HG02588 (cell line): ENCODE results near the gene ERH.
"Not testable (repeated sequence)": the region's sequence is repeated elsewhere in the genome, so short reads cannot be mapped to it uniquely, and the experiment has no call there.

ENCODE experiments used
- ATAC-seq: cut with Tn5 transposase; IDR thresholded peaks from one replicate; pipeline ENCODE4 v1.9.1; 2021; ENCODE audit warnings: mild to moderate bottlenecking, moderate library complexity; ENCODE audit not compliant: unreplicated experiment

Gene ERH

DNA sequence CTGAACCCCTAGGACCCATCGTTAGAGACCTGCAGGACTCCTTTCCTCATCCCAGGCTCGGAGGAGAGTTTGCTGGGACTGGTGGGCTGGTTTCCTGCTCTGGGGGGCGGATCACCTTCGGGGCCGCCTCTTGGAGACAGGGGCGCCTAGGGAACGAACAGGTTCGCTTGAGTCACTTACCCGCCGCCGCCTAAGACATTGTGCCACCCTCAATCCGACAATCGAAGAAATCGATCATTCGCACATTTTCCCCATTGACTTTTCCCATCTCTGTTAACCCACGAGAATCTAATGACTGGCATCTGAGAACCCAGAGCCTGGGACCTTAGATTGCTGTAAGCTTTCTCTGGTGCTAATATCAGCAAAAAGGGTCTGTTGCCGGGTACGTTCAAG lies 715 bp upstream of the ERH start:
- peak; percentile 17 for ATAC-seq

DNA sequence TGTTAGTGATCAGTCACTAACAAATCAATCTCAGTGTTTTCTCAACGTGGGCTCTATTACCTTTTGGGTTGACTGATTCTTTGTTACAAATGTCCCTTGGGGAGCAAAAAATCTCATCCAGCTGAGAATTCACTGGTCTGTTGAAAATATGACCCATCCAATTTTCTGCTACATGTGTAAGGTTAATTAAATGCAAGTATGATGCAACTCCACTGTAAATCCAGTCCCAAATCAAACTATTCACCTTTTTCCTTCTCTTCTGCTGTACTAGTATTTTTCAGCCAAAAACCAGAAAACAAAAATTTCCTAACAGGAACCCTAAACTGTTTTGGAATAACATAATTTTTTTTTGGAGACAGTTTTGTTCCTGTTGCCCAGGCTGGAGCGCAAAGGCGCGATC lies 2.2 kb downstream of the ERH start:
- ATAC-seq: no peak

DNA sequence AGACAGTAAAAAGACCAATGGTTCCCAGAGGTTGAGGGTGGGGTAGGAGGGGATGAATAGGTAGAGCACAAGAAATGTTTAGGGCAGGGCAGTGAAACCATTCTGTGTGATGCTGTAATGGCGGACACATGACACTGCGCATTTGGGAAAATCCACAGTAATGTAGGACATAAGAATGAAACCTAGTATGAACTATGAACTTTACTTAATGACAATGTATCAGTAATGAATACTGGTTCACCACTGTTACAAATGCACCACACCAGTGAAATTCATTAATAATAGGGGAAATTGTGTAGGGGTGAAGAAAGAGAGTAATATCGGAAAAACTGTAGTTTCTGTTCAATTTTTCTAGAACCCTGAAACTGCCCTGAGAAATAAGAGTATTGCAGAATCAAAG lies 5.6 kb downstream of the ERH start:
- no peak for ATAC-seq

DNA sequence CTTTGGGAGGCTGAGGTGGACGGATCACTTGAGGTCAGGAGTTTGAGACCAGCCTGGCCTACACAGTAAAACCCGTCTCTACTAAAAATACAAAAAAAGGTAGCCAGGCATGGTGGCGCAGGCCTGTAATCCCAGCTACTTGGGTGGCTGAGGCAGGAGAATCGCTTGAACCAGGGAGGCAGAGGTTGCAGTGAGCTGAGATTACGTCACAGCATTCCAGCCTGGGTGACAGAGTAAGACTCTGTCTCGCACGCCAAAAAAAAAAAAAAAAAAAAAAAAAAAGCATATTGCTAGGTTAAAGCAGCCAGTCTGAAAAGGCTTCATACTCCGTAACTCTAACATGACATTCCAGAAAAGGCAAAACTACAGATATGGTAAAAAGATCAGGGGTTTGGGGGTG lies 6.7 kb downstream of the ERH start:
- ATAC-seq: not testable (repeated sequence)

DNA sequence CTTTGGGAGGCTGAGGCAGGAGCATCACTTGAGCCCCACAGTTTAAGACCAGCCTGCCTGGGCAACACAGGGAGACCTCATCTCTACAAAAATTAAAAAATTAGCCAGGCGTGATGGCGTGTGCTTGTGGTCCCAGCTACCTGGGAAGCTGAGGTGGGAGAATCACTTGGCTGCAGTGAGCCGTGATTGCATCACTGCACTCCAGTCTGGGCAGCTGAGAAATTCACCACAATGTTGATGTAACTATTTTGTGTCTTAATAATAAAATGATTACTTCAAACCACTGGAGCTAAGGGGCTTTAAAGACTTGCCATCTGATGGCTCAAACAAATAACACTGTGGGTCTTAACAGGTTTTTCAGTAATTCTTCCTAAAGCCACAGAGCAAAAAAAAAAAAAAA lies 10.8 kb downstream of the ERH start:
- ATAC-seq: no peak

DNA sequence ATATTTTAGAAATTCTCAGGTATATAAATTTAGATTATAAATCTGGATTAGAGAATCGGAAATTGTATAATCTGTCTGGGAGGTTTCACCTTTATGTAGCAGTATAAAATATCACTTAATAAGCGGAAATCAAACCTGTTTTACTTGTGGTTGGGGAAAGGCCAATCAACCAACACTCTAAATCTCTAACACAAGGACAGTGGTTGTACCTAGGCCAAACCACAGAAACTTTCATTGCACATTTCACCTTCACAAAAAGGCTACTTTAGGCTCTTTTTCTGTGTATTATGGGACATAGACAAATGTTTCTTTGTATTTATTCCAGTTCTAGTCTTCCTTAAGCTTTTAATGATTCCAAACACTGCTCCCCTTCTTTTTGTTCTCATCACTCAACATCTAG lies 19.8 kb downstream of the ERH start:
- no peak for ATAC-seq

DNA sequence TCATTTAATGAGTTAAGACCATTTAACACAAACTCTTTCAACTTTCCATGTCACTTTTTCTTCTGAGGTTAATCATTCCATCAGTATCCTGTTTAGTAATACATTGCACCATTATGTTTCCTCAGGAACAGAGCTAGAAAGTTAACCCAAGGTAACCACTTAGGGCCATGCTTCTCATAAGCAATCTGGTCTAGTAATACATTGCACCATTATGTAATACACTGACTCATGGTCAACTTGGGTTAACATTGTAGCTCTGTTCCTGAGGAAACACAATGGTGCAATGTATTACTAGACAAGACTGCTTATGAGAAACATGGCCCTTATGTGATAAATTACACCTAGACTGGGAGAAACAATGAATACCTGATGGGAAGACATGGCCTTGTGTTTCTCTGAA lies 21.7 kb downstream of the ERH start:
- ATAC-seq: no peak

DNA sequence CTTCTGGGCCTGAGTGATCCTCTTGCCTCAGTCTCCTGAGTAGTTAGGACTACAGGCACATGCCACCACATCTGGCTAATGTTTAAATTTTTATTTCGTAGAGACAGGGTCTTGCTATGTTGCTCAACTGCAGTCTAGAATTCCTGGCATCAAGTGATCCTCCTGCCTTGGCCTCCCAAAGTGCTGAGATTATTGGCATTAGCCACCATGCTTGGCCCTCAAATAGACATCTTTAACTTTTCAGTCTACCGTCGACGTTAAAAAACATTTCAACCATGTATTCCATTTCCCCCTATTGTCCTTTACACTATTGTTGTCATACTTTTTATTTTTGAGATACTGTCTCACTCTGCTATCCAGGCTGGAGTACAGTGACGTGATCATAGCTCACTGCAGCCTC lies 22.4 kb downstream of the ERH start:
- no peak for ATAC-seq

DNA sequence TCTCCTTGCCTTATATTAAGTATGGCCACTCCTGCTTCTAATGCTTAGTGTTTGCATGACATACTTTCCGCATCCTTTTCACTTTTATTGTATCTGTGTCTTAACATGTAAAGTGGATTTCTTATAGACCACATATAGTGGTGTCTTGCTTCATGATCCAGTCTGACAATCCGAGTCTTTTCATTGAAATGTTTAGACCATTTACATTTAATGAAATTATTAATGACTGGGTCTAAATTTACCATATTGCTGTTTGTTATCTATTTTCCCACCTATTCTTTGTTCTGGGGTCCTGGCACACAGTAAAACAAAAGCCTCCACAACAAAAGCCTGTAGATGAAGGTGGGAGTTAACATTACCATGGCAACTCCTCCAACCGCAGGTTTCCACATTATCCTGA lies 22.9 kb downstream of the ERH start:
- no peak for ATAC-seq

DNA sequence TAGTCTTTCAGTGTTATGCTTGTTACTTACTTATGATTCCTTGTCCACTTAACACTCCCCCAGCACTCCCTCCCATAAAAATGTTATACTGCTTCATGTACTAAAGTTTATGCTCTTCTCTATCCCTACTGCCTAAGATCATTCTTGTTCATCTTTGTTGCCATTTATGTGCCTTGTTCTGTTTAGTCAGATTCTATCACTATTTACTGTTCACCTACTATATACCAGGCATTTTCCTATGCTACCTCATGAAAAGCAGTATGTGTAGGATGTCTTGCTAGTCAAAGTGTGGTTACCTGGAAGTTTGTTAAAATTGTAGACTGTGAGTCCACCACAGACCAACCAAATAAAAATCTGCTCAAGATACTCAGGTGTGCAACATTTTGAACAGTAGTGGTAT lies 23.9 kb downstream of the ERH start:
- no peak for ATAC-seq

DNA sequence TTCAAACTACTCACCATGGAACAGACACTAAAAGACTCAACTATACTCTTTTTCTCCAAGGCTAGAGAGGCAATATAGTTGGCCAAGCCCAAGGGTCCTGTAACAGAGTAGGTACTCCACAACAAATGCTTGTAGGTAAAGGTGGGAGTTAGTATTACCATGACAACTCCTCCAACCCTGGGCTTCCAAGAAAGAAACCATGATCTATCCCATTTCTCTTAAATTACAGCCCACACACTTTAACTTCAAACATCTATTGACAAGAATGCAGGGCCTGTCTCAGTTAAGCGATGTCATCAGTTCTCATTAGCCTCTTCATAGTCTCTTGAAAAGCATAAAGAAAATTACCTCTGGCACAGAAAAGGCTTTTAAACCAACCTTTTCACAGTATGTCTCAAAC lies 25.0 kb downstream of the ERH start:
- no peak for ATAC-seq

DNA sequence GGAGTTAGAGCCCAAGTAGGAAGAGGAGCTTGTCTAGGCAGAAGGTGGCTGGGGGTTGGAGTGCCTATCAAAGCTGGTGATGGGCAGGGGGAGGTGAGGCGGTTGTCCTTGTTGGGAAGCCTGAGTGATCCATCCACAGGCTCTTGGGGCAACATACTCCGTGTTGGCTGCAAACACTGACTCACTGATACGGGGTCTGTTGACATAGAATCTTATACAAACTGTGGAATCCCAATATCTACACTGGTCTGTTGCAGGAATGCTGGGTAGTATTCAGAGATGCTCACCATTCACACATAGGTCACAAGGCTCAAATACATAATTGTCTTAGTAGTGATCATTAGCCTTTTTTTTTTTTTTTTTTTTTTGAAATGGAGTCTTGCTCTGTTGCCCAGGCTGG lies 26.0 kb downstream of the ERH start:
- ATAC-seq: no peak

DNA sequence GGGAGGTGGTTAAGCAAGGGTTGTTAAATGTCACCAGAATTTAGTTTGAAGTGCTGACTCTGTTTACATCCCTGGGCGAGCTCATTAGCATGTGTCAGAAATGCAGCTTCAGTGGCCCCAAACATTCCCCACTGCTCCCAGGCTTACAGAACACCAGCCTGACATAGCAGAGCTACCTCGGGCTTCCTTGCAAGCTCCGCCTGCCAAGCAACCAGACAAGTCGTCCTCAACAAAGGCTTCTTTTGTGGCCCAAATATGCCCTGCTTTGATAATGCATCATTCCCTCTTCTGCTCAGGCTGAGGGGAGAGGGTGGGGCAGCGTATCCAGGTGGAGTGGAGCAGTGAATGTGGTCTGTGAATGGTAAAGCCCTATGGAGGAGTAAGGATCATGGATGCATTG lies 28.0 kb downstream of the ERH start:
- ATAC-seq: no peak

DNA sequence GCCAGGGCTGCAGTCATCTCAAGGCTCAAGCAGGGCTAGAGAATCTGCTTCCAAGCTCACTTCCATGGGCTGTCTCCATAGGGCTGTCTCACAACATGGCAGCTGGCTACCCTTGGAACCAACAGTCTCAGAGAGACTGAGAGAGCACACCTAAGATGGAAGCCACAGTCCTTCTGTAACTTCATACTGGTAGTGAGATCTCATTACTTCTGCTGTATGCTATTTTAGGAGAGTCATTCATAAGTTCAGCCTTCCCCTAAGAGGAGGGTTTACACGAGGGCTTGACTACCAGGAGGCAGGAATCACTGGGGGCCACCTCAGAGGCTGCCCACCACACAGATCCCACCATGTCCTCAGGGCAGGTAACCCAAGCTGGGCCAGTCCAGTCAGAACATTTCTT lies 29.7 kb downstream of the ERH start:
- ATAC-seq: no peak

DNA sequence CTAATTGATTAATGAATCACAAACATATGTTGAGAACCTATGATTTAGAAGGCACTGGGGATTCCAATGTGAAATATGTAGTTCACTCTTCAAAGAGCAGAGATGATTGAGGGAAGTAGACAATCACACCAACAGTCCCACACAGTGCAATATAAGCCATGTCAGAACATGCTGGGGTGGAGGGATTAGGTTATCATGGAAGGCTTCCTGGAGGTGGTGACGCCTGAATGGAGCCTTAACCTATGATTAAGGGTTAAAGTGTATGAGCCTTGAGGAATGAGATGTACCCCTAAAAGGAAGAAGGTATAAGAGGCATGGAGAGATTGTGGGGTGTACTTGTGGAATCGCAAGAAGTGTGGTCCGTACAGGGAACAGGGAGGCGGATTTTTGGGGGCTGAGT lies 31.3 kb downstream of the ERH start:
- ATAC-seq: no peak

DNA sequence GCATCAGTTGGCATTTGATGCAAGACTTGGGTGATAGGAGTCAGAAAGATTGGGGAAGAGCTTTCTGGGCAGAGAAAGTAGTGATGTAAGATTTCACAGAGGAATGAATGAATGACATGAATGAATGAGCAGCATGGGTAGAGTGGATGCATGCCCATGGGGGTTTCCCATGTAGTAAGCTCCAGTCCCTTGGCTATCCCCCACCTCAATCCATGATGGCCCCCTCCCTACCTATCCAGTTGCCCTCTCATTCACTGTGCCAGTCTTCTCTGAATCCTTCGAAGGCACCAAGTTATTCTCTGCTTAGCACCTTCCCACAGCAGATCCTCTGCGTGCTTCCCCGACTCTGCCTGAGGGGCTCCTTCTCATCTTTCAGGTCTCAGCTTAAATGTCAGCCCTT lies 32.0 kb downstream of the ERH start:
- ATAC-seq: no peak

DNA sequence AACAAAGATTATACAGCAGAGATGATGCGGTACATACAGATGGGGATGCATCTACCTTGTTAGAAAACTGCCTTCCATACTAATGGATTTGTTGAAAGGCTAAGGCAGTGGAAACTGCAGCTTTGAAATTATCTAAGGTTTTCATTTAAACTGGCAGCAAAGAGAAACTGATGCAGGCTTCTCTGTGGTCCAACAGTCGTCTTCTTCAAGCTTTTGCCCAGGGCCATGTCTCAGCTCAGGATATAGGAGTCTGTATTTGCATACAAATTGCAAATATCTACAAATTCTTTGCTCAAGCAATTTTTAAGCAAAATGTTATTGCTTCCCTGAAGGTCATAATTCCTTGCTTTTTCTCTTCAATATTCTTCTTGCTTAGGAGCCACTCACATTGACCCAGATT lies 33.7 kb downstream of the ERH start:
- no peak for ATAC-seq

DNA sequence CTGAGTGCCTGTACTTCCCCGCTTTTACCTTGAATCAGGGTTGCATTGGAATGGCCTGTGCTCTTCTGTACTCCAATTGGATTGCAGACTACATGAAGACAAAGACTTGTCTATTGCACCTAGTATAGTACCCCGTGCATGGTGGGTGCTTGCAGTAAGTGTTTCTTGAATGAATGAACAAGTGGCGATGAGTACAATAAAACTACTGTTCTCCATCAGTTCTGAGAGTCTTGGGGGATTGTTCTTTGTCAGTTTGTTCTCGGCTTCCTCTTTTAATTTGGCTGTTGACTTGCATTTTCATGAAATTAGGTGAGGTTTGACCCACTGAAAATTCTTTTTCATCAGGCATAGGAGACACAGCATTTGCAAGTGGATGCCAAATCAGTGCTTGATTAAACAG lies 34.1 kb downstream of the ERH start:
- ATAC-seq: no peak

DNA sequence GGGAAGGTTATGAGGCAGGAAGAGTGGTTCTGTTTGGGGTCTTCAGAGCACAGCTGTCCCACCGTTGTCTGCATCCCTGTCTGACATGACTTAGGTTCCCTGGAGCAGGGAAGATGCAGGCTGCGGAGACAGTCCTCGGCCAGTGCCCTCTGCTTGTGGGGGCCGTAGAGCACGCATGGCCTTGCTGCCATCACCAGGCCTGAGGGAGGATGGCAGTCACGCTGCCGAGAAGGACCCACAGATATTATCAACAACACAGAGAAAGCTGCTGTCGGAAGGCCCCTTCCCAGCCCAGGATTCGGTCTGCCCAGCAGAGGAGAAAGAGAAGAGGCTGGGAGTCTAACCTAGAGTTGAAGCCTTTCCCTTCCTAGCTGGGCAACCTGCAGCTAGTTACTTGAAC lies 35.0 kb downstream of the ERH start:
- ATAC-seq: no peak

DNA sequence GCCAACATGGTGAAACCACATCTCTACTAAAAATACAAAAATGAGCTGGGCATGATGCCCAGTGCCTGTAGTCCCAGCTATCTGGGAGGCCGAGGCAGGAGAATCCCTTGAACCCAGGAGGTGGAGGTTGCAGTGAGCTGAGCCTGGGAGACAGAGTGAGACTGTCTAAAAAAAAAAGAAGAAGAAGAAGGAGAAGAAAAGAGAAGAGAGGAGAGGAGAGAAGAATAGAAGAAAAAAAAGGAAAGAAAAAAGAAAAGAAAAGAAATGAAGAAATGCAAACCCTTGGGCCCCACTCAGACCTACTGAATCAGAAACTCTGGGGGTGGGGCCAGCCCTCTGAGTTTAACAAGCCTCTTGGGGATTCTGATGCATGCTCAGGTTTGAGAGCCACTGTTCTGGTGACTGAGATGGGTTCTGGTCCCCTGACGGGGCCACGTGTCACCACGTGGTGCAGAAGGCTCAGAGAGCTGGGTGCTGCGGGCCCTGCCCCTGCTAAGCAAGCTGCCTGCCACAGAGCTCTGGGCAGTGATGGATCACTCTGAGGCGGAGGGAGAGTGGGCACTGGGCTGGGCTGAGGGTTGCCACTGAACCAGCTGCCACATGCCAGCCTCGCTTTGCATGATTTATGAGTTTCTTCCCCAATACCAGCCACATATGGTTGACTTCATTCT lies 37.5 kb downstream of the ERH start:
- ATAC-seq: peak; percentile 48

DNA sequence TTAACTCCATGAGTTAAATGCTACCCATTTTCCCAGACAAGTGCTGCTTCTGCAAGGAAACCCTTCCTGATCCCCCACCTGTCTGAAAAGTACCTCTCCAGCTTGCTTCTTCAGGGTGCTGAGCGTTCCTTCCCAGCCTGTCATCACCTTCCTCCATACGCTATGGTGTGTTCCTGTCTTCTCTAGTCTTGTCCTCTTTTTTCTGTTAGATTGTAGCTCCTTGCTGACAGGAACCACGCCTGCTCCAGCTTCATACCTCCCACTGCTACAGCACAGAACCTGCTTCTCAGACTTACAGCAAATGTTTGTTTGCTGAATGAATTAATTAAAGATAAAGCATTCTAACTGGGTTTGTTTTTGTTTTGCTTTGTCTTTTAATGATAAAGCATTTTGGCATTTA lies 39.1 kb downstream of the ERH start:
- no peak for ATAC-seq

DNA sequence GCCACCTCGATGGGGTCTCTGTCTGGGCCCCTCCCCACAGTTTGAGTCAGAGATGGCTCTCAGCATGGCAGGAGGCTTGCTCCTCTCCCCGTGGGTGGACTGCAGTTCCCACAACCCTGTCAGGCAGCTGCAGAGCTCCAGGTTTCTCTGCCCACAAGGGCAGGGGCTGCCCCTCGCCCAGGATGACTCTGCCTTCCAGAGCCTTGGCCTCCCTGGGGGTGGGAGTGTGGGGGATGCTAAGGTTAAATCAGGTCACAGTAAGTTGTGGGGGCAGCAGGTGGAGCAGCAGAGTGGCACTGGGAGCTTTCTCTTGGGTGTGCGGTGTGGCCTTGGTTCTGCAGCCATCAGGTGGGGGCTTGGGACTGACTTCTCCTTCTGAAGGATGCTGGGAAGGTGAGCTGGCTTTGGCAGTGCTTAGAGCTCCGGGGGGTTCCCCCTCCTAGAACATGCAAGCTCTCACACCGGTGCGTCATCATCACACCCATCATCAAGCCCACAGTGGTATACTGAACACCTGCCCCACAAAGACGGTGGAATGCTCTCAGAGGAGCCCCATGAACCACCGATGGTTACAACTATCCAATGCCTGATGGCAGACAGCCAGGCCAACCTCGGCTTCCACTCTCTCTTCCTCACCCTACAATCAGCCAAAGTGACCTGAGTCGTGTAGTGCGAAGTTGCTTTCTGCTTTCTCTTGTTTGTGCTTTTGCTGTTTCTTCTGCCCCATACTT lies 39.7 kb downstream of the ERH start:
- ATAC-seq: no peak
